ENCODE results near the gene CASR.

CASR gene

DNA sequence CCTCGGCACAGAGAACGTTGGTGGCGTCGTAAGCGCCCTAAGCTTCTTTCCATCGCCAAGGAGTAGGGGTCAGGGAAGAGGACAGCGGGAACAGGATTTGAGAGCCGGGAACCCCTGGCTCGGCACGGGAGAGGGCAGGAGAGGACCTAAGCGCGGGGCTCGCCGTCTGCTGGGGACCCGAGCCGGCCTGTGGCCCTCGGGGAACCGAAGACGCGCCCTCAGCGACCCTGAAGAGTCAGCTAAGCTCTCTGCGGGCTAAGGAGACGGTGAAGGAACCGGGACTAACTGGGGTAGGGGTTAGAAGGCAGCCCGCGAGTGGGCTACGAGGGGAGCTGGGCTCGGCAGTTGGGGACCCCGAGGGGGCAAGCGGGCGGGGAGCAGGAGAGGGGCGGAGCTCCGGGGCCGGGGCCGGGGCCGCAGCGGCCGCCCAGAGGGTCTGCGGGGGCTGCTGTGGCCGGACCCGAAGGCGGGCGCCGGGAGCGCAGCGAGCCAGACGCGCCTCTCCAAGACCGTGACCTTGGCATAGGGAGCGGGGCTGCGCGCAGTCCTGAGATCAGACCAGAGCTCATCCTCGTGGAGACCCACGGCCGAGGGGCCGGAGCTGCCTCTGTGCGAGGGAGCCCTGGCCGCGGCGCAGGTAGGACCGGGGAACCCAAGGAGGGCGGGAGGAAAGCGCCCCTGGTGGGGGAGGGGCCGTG, 574 bp downstream of the CASR start:
- TF ChIP-seq TCF4 (CRISPR knock-in tag; IDR thresholded peaks at IDR 0.05; ENCODE audit: borderline replicate concordance) (no peak), ARNTL (CRISPR knock-in tag; IDR thresholded peaks at IDR 0.05; ENCODE audit: borderline replicate concordance, low read depth) (no peak), SNAI2 (CRISPR knock-in tag; IDR thresholded peaks at IDR 0.05) (no peak)
- no peak for ATAC-seq

DNA sequence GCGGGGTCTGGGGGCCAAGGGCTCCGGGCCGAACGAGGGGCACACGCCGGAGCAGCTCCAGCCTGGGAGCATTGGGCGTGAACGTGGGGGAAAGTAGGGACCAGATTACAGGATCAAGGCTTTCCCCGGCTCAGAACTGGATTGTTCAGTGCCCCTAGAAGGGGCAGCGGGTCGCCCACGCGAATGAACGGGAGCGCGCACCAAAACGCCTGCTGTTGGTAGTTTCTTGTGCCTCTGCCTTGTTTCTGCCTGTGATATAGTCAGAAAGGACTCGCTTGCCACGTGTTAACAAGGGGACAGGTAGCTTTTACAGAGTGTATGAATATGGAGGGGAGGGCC, 1.1 kb downstream of the CASR start:
- no peak for TF ChIP-seq GLIS3 (CRISPR knock-in tag; IDR thresholded peaks at IDR 0.05)
- TF ChIP-seq SNAI2 (CRISPR knock-in tag; IDR thresholded peaks at IDR 0.05) = no peak
- no peak for TF ChIP-seq ZNF8 (CRISPR knock-in tag; IDR thresholded peaks at IDR 0.05)
- TF ChIP-seq ZFP3 (CRISPR knock-in tag; IDR thresholded peaks at IDR 0.05) = no peak
- no peak for TF ChIP-seq ZNF70 (CRISPR knock-in tag; IDR thresholded peaks at IDR 0.05)
- ATAC-seq = no peak

DNA sequence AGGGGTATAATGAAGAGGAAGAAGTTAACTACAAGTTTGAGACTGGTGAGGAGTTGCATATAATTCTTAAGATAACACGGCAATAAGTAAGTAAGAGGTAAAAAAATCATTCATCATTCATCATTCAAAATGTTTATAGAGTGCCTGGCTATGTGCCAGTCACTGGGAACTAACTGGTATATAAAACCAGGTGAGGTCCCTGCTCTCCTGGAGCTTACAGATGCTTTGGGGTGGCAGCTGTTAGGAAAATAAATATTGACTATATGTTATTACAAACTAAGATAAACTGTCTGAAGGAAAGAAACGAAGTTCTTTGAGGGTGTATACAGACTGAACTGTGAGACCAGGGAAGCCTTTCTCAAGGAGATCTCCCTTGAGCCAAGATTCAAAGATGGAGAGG, 2.9 kb downstream of the CASR start:
- TF ChIP-seq SNAI2 (CRISPR knock-in tag; IDR thresholded peaks at IDR 0.05) = no peak
- no peak for ATAC-seq

DNA sequence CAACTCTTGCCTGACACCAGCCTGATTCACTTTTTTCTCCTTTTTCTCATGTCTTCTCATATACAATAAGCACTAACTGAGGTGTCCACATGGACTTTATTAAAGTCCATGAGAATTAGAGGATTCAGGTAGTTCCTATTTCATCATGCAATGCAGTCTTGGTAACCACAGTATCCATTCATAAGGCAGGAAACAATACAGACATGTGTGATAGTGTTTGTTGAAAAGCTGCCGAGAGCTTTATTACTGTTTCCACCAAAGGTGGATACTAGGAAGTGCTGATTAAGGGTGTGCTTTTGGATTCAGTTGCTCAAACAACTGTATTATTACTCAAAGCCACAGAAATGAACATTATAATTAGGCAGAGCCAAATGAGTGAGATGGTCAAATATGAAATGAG, 5.3 kb downstream of the CASR start:
- TF ChIP-seq, protein P1, sequence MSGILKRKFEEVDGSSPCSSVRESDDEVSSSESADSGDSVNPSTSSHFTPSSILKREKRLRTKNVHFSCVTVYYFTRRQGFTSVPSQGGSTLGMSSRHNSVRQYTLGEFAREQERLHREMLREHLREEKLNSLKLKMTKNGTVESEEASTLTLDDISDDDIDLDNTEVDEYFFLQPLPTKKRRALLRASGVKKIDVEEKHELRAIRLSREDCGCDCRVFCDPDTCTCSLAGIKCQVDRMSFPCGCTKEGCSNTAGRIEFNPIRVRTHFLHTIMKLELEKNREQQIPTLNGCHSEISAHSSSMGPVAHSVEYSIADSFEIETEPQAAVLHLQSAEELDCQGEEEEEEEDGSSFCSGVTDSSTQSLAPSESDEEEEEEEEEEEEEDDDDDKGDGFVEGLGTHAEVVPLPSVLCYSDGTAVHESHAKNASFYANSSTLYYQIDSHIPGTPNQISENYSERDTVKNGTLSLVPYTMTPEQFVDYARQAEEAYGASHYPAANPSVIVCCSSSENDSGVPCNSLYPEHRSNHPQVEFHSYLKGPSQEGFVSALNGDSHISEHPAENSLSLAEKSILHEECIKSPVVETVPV (CRISPR knock-in tag; IDR thresholded peaks at IDR 0.05) = no peak
- TF ChIP-seq OSR1 (CRISPR knock-in tag; IDR thresholded peaks at IDR 0.05) (no peak), GLIS3 (CRISPR knock-in tag; IDR thresholded peaks at IDR 0.05) (no peak), ZNF565 (CRISPR knock-in tag; conservative IDR thresholded peaks at IDR 0.05; ENCODE audit: low read depth) (no peak), ZNF70 (CRISPR knock-in tag; IDR thresholded peaks at IDR 0.05) (no peak), PPARA (CRISPR knock-in tag; IDR thresholded peaks at IDR 0.05; ENCODE audit: borderline replicate concordance) (no peak), SNAI2 (CRISPR knock-in tag; IDR thresholded peaks at IDR 0.05) (no peak), ESRRG (CRISPR knock-in tag; IDR thresholded peaks at IDR 0.05) (no peak), ZNF8 (CRISPR knock-in tag; IDR thresholded peaks at IDR 0.05) (no peak), RARB (CRISPR knock-in tag; IDR thresholded peaks at IDR 0.05) (no peak), ZFP30 (CRISPR knock-in tag; IDR thresholded peaks at IDR 0.05) (no peak), ZC3H10 (CRISPR knock-in tag; IDR thresholded peaks at IDR 0.05) (no peak), CSDC2 (CRISPR knock-in tag; IDR thresholded peaks at IDR 0.05) (no peak), ZFP3 (CRISPR knock-in tag; IDR thresholded peaks at IDR 0.05) (no peak), BACH2 (CRISPR knock-in tag; IDR thresholded peaks at IDR 0.05; ENCODE audit: borderline replicate concordance) (no peak)
- TF ChIP-seq, protein P2, sequence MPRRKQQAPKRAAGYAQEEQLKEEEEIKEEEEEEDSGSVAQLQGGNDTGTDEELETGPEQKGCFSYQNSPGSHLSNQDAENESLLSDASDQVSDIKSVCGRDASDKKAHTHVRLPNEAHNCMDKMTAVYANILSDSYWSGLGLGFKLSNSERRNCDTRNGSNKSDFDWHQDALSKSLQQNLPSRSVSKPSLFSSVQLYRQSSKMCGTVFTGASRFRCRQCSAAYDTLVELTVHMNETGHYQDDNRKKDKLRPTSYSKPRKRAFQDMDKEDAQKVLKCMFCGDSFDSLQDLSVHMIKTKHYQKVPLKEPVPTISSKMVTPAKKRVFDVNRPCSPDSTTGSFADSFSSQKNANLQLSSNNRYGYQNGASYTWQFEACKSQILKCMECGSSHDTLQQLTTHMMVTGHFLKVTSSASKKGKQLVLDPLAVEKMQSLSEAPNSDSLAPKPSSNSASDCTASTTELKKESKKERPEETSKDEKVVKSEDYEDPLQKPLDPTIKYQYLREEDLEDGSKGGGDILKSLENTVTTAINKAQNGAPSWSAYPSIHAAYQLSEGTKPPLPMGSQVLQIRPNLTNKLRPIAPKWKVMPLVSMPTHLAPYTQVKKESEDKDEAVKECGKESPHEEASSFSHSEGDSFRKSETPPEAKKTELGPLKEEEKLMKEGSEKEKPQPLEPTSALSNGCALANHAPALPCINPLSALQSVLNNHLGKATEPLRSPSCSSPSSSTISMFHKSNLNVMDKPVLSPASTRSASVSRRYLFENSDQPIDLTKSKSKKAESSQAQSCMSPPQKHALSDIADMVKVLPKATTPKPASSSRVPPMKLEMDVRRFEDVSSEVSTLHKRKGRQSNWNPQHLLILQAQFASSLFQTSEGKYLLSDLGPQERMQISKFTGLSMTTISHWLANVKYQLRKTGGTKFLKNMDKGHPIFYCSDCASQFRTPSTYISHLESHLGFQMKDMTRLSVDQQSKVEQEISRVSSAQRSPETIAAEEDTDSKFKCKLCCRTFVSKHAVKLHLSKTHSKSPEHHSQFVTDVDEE (CRISPR knock-in tag; IDR thresholded peaks at IDR 0.05) = no peak
- TF ChIP-seq, protein P3, sequence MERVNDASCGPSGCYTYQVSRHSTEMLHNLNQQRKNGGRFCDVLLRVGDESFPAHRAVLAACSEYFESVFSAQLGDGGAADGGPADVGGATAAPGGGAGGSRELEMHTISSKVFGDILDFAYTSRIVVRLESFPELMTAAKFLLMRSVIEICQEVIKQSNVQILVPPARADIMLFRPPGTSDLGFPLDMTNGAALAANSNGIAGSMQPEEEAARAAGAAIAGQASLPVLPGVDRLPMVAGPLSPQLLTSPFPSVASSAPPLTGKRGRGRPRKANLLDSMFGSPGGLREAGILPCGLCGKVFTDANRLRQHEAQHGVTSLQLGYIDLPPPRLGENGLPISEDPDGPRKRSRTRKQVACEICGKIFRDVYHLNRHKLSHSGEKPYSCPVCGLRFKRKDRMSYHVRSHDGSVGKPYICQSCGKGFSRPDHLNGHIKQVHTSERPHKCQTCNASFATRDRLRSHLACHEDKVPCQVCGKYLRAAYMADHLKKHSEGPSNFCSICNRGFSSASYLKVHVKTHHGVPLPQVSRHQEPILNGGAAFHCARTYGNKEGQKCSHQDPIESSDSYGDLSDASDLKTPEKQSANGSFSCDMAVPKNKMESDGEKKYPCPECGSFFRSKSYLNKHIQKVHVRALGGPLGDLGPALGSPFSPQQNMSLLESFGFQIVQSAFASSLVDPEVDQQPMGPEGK (CRISPR knock-in tag; IDR thresholded peaks at IDR 0.05; ENCODE audit: borderline replicate concordance) = no peak
- TF ChIP-seq, protein P4, sequence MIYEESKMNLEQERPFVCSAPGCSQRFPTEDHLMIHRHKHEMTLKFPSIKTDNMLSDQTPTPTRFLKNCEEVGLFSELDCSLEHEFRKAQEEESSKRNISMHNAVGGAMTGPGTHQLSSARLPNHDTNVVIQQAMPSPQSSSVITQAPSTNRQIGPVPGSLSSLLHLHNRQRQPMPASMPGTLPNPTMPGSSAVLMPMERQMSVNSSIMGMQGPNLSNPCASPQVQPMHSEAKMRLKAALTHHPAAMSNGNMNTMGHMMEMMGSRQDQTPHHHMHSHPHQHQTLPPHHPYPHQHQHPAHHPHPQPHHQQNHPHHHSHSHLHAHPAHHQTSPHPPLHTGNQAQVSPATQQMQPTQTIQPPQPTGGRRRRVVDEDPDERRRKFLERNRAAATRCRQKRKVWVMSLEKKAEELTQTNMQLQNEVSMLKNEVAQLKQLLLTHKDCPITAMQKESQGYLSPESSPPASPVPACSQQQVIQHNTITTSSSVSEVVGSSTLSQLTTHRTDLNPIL (CRISPR knock-in tag; IDR thresholded peaks at IDR 0.05; ENCODE audit: low read depth) = no peak
- TF ChIP-seq, protein P5, sequence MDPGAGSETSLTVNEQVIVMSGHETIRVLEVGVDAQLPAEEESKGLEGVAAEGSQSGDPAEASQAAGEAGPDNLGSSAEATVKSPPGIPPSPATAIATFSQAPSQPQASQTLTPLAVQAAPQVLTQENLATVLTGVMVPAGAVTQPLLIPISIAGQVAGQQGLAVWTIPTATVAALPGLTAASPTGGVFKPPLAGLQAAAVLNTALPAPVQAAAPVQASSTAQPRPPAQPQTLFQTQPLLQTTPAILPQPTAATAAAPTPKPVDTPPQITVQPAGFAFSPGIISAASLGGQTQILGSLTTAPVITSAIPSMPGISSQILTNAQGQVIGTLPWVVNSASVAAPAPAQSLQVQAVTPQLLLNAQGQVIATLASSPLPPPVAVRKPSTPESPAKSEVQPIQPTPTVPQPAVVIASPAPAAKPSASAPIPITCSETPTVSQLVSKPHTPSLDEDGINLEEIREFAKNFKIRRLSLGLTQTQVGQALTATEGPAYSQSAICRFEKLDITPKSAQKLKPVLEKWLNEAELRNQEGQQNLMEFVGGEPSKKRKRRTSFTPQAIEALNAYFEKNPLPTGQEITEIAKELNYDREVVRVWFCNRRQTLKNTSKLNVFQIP (CRISPR knock-in tag; IDR thresholded peaks at IDR 0.05; ENCODE audit: borderline replicate concordance, low read depth) = no peak
- ATAC-seq = no peak
